Measurements from ENCODE around the gene SUPT3H. TPM values are rescaled to one million over a fixed set of nuclear protein-coding genes. Genes with fewer than 3 reads are reported as not detected.
A peak's percentile ranks its signal among the peaks of the same experiment; 100 is the strongest.

The SUPT3H gene
- total and polyA plus RNA-seq, 2 of the 13 experiments (the other 11 are each of a cell fraction or from before 2014, with no cell fraction given): 11.9 to 36.1 TPM

DNA sequence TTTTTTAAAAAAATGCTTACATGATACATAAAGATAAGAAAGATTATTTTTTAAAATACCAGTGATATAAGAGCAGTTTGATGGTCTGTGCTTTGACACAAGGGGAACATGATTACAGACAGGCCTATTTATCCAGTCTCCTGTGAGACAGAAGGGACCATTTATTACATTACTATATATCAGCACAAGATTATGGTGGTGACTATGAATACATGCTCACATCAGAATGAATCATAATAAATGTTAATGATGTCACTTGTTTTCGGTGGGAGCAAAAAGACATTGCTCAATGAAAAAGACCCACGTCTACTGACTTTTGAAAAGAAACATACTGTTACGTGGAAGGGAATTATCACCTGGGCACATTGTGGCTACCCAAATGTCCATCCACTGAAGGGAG, 535.1 kb downstream of the SUPT3H start:
- no peak overlapping the region for H3K4me2 ChIP-seq (ENCODE audit: low read depth, low read length)
- ATAC-seq: no peak
- CTCF ChIA-PET (ENCODE audit: low intra/inter-chr PET ratio, low total read pairs): no interaction called here
- BruUV-seq (replicated peaks): no TSS peak
- in situ Hi-C loops (cut with HindIII; ENCODE audit: extremely low pct_ligation_motif_present, low pct_unique_long_range_greater_than_20kb): no loop called here
- no peak overlapping the region for H3K27ac ChIP-seq (ENCODE audit: extremely low read length, insufficient read depth, low read length)
- no peaks in the 10 kb centered on the region for H3K27me3 ChIP-seq (ENCODE audit: control insufficient read depth in 1 of 2, insufficient read depth in 2 of 2, low read length in 2 of 2)
- H4K20me1 ChIP-seq (ENCODE audit: insufficient read depth, low read length): no peaks in the 10 kb centered on the region
- no peak for DNase-seq (ENCODE audit: low spot score)
- H3K36me3 ChIP-seq (replicated peaks in 1 of 2; ENCODE audit: control insufficient read depth in 1 of 2, insufficient read depth in 2 of 2, low read length in 2 of 2): no peaks in the 10 kb centered on the region
- H2AFZ ChIP-seq (ENCODE audit: low read length): no peak overlapping the region
- H3K4me1 ChIP-seq (ENCODE audit: insufficient read depth, low read length): peaks cover 16% of the 10 kb centered on the region; the same call in 1 of the 2 replicates
- no peaks in the 10 kb centered on the region for H3K79me2 ChIP-seq (ENCODE audit: insufficient read depth, low read length)
- no peaks in the 10 kb centered on the region for H3K9me3 ChIP-seq (ENCODE audit: low read length)
- intact Hi-C loops (cut with micrococcal nuclease; ENCODE audit: unreplicated experiment): no loop called here
- no peak overlapping the region for H3K9ac ChIP-seq (ENCODE audit: insufficient read depth, low read depth, low read length)
- POLR2A ChIA-PET: no interaction called here
- 97% methylated on average over 3 of the region's 3 CpGs for WGBS (ENCODE audit: low lambda C conversion rate)
- no peak for FAIRE-seq
- no peak overlapping the region for H3K4me3 ChIP-seq (replicated peaks in 1 of 3; ENCODE audit: insufficient read depth in 1 of 3, low read depth in 2 of 3, low read length in 3 of 3)
- TF ChIP-seq IKZF4 (CRISPR knock-in tag; IDR thresholded peaks at IDR 0.05; ENCODE audit: borderline replicate concordance, low read depth, not compliant biosample characterization) (no peak), ZNF558 (CRISPR knock-in tag; IDR thresholded peaks at IDR 0.05; ENCODE audit: borderline replicate concordance) (no peak), ZNF317 (CRISPR knock-in tag; IDR thresholded peaks at IDR 0.05) (no peak), CREB1 (IDR thresholded peaks at IDR 0.05) (0 out of 2 replicates have a peak, but pooled peaks have one; percentile 18), CREB1 (CRISPR knock-in tag; IDR thresholded peaks at IDR 0.05) (no peak), REPIN1 (CRISPR knock-in tag; IDR thresholded peaks at IDR 0.05; ENCODE audit: borderline replicate concordance, low read depth) (no peak), ATM (IDR thresholded peaks at IDR 0.05; ENCODE audit: borderline replicate concordance) (no peak), CREM (IDR thresholded peaks at IDR 0.05) (no peak), CREM (CRISPR knock-in tag; IDR thresholded peaks at IDR 0.05) (no peak), ATF7 (IDR thresholded peaks at IDR 0.05) (0 out of 2 replicates have a peak, but pooled peaks have one; percentile 41), ATF7 (CRISPR knock-in tag; IDR thresholded peaks at IDR 0.05) (no peak)
- TF ChIP-seq, protein P1, sequence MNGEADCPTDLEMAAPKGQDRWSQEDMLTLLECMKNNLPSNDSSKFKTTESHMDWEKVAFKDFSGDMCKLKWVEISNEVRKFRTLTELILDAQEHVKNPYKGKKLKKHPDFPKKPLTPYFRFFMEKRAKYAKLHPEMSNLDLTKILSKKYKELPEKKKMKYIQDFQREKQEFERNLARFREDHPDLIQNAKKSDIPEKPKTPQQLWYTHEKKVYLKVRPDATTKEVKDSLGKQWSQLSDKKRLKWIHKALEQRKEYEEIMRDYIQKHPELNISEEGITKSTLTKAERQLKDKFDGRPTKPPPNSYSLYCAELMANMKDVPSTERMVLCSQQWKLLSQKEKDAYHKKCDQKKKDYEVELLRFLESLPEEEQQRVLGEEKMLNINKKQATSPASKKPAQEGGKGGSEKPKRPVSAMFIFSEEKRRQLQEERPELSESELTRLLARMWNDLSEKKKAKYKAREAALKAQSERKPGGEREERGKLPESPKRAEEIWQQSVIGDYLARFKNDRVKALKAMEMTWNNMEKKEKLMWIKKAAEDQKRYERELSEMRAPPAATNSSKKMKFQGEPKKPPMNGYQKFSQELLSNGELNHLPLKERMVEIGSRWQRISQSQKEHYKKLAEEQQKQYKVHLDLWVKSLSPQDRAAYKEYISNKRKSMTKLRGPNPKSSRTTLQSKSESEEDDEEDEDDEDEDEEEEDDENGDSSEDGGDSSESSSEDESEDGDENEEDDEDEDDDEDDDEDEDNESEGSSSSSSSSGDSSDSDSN (CRISPR knock-in tag; IDR thresholded peaks at IDR 0.05): no peak
- TF ChIP-seq, protein P2, sequence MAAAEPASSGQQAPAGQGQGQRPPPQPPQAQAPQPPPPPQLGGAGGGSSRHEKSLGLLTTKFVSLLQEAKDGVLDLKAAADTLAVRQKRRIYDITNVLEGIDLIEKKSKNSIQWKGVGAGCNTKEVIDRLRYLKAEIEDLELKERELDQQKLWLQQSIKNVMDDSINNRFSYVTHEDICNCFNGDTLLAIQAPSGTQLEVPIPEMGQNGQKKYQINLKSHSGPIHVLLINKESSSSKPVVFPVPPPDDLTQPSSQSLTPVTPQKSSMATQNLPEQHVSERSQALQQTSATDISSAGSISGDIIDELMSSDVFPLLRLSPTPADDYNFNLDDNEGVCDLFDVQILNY (CRISPR knock-in tag; conservative IDR thresholded peaks at IDR 0.05): no peak
- TF ChIP-seq, protein P3, sequence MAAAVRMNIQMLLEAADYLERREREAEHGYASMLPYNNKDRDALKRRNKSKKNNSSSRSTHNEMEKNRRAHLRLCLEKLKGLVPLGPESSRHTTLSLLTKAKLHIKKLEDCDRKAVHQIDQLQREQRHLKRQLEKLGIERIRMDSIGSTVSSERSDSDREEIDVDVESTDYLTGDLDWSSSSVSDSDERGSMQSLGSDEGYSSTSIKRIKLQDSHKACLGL (CRISPR knock-in tag; IDR thresholded peaks at IDR 0.05): no peak

Data from HepG2 (cell line).